Mesendoderm (in vitro differentiated cells): ENCODE measurements around the gene GCGR.

ENCODE experiments used
- DNase-seq: peaks from one replicate; pipeline ENCODE4 v3.0.0; 2013
- H2AK5ac ChIP-seq: 2 replicates; pipeline ENCODE4 v1.6.1; 2013; ENCODE audit warnings: low read length, inconsistent platforms
- H2BK120ac ChIP-seq: 2 replicates; pipeline ENCODE4 v1.6.1; 2013; ENCODE audit warnings: low read depth, mild to moderate bottlenecking, low read length, moderate library complexity, mixed read lengths
- H2BK15ac ChIP-seq: replicated peaks from 2 replicates; pipeline ENCODE4 v1.6.1; 2013; ENCODE audit warnings: low read depth, mild to moderate bottlenecking, moderate library complexity
- H2BK5ac ChIP-seq: 2 replicates; pipeline ENCODE4 v1.6.1; 2013; ENCODE audit warnings: low read length, inconsistent platforms
- H3K18ac ChIP-seq: 2 replicates; pipeline ENCODE4 v1.6.1; 2013; ENCODE audit warnings: mild to moderate bottlenecking, low read length, mixed read lengths
- H3K23ac ChIP-seq: one replicate; pipeline ENCODE4 v1.6.1; 2013; ENCODE audit warnings: low read length
- H3K27ac ChIP-seq: 2 replicates; pipeline ENCODE4 v1.5.1; 2013; ENCODE audit warnings: low read depth, mild to moderate bottlenecking, inconsistent platforms, low read length, moderate library complexity
- H3K27me3 ChIP-seq: 2 replicates; pipeline ENCODE4 v1.6.1; 2013; ENCODE audit warnings: low read length, control low read depth, mild to moderate bottlenecking, inconsistent platforms; ENCODE audit not compliant: insufficient read depth, poor library complexity
- H3K36me3 ChIP-seq: 2 replicates; pipeline ENCODE4 v1.6.1; 2013; ENCODE audit warnings: low read length, inconsistent platforms; ENCODE audit not compliant: control insufficient read depth, insufficient read depth
- H3K4ac ChIP-seq: one replicate; pipeline ENCODE4 v1.6.1; 2013; ENCODE audit warnings: low read depth, mild to moderate bottlenecking, low read length, moderate library complexity
- H3K4me1 ChIP-seq: 2 replicates; pipeline ENCODE4 v1.6.1; 2013; ENCODE audit warnings: low read depth, low read length, inconsistent platforms; ENCODE audit not compliant: control insufficient read depth
- H3K4me2 ChIP-seq: 2 replicates; pipeline ENCODE4 v1.6.1; 2013; ENCODE audit warnings: low read length
- H3K4me3 ChIP-seq: 2 replicates; pipeline ENCODE4 v1.5.1; 2013; ENCODE audit warnings: mild to moderate bottlenecking, low read length
- H3K56ac ChIP-seq: one replicate; pipeline ENCODE4 v1.6.1; 2013; ENCODE audit warnings: low read length
- H3K79me1 ChIP-seq: 2 replicates; pipeline ENCODE4 v1.6.1; 2013; ENCODE audit warnings: low read length, inconsistent platforms
- H3K79me2 ChIP-seq: 2 replicates; pipeline ENCODE4 v1.6.1; 2013; ENCODE audit warnings: mild to moderate bottlenecking, low read length; ENCODE audit not compliant: control insufficient read depth, insufficient read depth
- H3K9ac ChIP-seq: 2 replicates; pipeline ENCODE4 v1.6.1; 2013; ENCODE audit warnings: low read length, inconsistent platforms
- H4K5ac ChIP-seq: one replicate; pipeline ENCODE4 v1.6.1; 2013; ENCODE audit warnings: low read length
- H4K8ac ChIP-seq: one replicate; pipeline ENCODE4 v1.6.1; 2013; ENCODE audit warnings: low read depth, mild to moderate bottlenecking, control low read depth, low read length, moderate library complexity
- WGBS: extraction: QIAGEN DNeasy Blood & Tissue Kit; methylation state at CpG from one replicate; pipeline ENCODE4 v1.1.7; 2013; ENCODE audit warnings: low lambda C conversion rate, missing lambda C conversion rate; ENCODE audit not compliant: insufficient coverage; ENCODE audit errors: extremely low coverage; 5-methylcytosine and 5-hydroxymethylcytosine counted together

Gene GCGR

GRCh38 chr17:81832608-81833159, 28.7 kb downstream of the GCGR start:
- peak overlapping the region; percentile 83 for H3K56ac ChIP-seq
- WGBS = no CpG with 5 or more reads among the region's 65 CpGs

GRCh38 chr17:81833160-81833920, 29.4 kb downstream of the GCGR start, which contains the start of gene MCRIP1:
MCRIP1 (minus strand) TSS chr17:81833291; CDS start chr17:81824506, 8,785 bp downstream.
- Histone ChIP-seq H3K36me3 (no peaks in the 10 kb centered on the region), H3K4me3 (peak within 1 kb of the TSS; percentile 90), H3K4ac (peak within 1 kb of the TSS; percentile 96), H3K4me1 (peaks cover 4% of the 10 kb centered on the region), H2BK5ac (peak within 1 kb of the TSS; percentile 50), H3K9ac (peak within 1 kb of the TSS; percentile 91), H2BK120ac (peak within 1 kb of the TSS; percentile 92), H4K5ac (no peak within 1 kb of the TSS), H3K56ac (peak within 1 kb of the TSS; percentile 95), H3K27me3 (no peaks in the 10 kb centered on the region), H3K79me2 (peaks cover 6% of the 10 kb centered on the region), H2AK5ac (peak within 1 kb of the TSS; percentile 96), H3K79me1 (peaks cover 19% of the 10 kb centered on the region), H3K18ac (peak within 1 kb of the TSS; percentile 83), H3K27ac (peak within 1 kb of the TSS; percentile 87), H4K8ac (peak within 1 kb of the TSS; percentile 90), H2BK15ac (no peak within 1 kb of the TSS), H3K4me2 (peak within 1 kb of the TSS; percentile 63), H3K23ac (peak within 1 kb of the TSS; percentile 80)
- no CpG with 5 or more reads among the region's 76 CpGs for WGBS
- DNase-seq = peak; percentile 95

More at GRCh38 chr17:81832608-81833159, 28.7 kb downstream of the GCGR start:
- Histone ChIP-seq H3K18ac (peak overlapping the region; percentile 30), H3K4ac (peak overlapping the region; percentile 43), H3K79me1 (peaks cover 19% of the 10 kb centered on the region), H3K36me3 (no peaks in the 10 kb centered on the region), H4K8ac (no peak overlapping the region), H3K79me2 (peaks cover 6% of the 10 kb centered on the region), H2AK5ac (no peak overlapping the region), H3K27ac (peak overlapping the region; percentile 45), H2BK5ac (no peak overlapping the region), H4K5ac (no peak overlapping the region), H2BK15ac (no peak overlapping the region), H3K4me1 (peaks cover 4% of the 10 kb centered on the region), H3K4me2 (peak overlapping the region; percentile 63), H3K4me3 (peak overlapping the region; percentile 65), H3K9ac (peak overlapping the region; percentile 91), H3K23ac (no peak overlapping the region), H2BK120ac (no peak overlapping the region), H3K27me3 (no peaks in the 10 kb centered on the region)
- DNase-seq = no peak

DNA sequence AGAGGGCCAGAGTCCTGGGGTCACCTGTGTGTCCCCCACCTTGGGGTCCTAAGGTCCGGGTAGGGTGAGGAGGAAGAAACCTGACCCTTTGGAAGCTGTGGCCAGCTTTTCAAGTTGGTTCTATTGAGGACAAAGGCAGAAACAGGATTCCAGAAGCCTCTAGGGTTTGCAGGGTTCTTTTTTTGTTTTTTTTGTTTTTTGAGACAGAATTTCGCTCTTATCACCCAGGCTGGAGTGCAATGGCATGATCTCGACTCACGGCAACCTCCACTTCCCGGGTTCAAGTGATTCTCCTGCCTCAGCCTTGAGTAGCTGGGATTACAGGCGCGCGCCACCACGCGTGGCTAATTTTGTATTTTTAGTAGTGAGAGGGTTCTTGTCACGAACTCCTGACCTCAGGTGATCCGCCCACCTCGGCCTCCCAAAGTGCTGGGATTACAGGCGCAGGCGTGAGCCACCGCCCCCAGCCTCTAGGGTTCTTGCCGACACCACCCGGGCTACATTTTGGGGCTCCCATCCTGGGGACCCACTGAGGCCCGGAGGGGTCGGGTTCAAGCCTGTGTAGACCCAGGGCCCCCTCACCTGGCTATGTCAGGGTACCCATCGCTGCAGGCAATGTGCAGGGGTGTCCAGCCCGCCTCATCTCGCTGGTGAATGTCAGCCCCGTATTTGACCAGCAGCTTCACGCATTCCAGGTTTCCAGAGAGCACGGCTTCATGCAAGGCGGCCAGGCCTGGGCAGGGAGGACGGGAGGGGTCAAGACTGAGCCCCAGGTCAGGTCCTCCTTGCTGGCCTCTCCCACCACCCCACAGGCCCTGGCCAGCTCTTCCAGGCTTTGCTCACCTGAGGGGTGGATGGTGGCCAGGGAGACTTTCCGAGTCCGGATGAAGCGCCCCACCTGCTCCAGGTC, 30.2 kb downstream of the GCGR start:
- WGBS = no CpG with 5 or more reads among the region's 31 CpGs
- H3K79me1 ChIP-seq = peaks cover 14% of the 10 kb centered on the region
- H2BK15ac ChIP-seq = no peak overlapping the region
- no peaks in the 10 kb centered on the region for H3K36me3 ChIP-seq
- no peak overlapping the region for H2BK120ac ChIP-seq
- H3K27me3 ChIP-seq = no peaks in the 10 kb centered on the region
- H3K18ac ChIP-seq = peak overlapping the region; percentile 83
- peak overlapping the region; percentile 58 for H3K4me2 ChIP-seq
- peak overlapping the region; percentile 90 for H3K9ac ChIP-seq
- no peak overlapping the region for H4K5ac ChIP-seq
- H3K4me1 ChIP-seq = peaks cover 4% of the 10 kb centered on the region
- DNase-seq = no peak
- H2AK5ac ChIP-seq = peak overlapping the region; percentile 96
- peaks cover 4% of the 10 kb centered on the region for H3K79me2 ChIP-seq
- H3K56ac ChIP-seq = peak overlapping the region; percentile 95
- H4K8ac ChIP-seq = no peak overlapping the region
- H3K4ac ChIP-seq = peak overlapping the region; percentile 96
- H3K4me3 ChIP-seq = peak overlapping the region; percentile 90
- peak overlapping the region; percentile 87 for H3K27ac ChIP-seq
- H2BK5ac ChIP-seq = peak overlapping the region; percentile 50
- peak overlapping the region; percentile 80 for H3K23ac ChIP-seq

- peak within 1 kb of the TSS; percentile 90 for H3K9ac ChIP-seq
- H4K5ac ChIP-seq = no peak within 1 kb of the TSS
- H4K8ac ChIP-seq = no peak within 1 kb of the TSS
- peaks cover 11% of the 10 kb centered on the region for H3K79me1 ChIP-seq
- H3K27ac ChIP-seq = no peak within 1 kb of the TSS
- H3K4me2 ChIP-seq = peak within 1 kb of the TSS; percentile 58
- peak within 1 kb of the TSS; percentile 83 for H3K18ac ChIP-seq
- no CpG with 5 or more reads among the region's 26 CpGs for WGBS
- H2AK5ac ChIP-seq = no peak within 1 kb of the TSS
- no peaks in the 10 kb centered on the region for H3K27me3 ChIP-seq
- DNase-seq = no peak
- H2BK120ac ChIP-seq = no peak within 1 kb of the TSS
- no peak within 1 kb of the TSS for H2BK15ac ChIP-seq
- peak within 1 kb of the TSS; percentile 90 for H3K4me3 ChIP-seq
- H2BK5ac ChIP-seq = no peak within 1 kb of the TSS
- no peaks in the 10 kb centered on the region for H3K36me3 ChIP-seq
- peaks cover 4% of the 10 kb centered on the region for H3K4me1 ChIP-seq
- H3K4ac ChIP-seq = peak within 1 kb of the TSS; percentile 96
- H3K56ac ChIP-seq = peak within 1 kb of the TSS; percentile 95
- peaks cover 4% of the 10 kb centered on the region for H3K79me2 ChIP-seq
- H3K23ac ChIP-seq = peak within 1 kb of the TSS; percentile 80
These were observed 30.9 kb downstream of the GCGR start, which contains the start of gene PPP1R27 for GRCh38 chr17:81834831-81835267. PPP1R27 (minus strand) TSS chr17:81835050; CDS start chr17:81834953, 97 bp downstream.

- Histone ChIP-seq H2BK120ac (no peak overlapping the region), H3K79me2 (no peaks in the 10 kb centered on the region), H3K23ac (no peak overlapping the region), H3K27ac (no peak overlapping the region), H3K79me1 (peaks cover 3% of the 10 kb centered on the region), H3K56ac (no peak overlapping the region), H3K9ac (no peak overlapping the region), H4K5ac (no peak overlapping the region), H2BK5ac (no peak overlapping the region), H2AK5ac (no peak overlapping the region), H3K4me2 (no peak overlapping the region), H3K4me3 (no peak overlapping the region), H3K36me3 (no peaks in the 10 kb centered on the region), H2BK15ac (no peak overlapping the region), H3K18ac (no peak overlapping the region), H3K4ac (no peak overlapping the region), H4K8ac (no peak overlapping the region), H3K27me3 (no peaks in the 10 kb centered on the region), H3K4me1 (no peaks in the 10 kb centered on the region)
- no peak for DNase-seq
- WGBS = no CpG with 5 or more reads among the region's 9 CpGs
These were observed 33.7 kb downstream of the GCGR start for GRCh38 chr17:81837641-81838040.
